Measurements from ENCODE around the gene CBX2.

Gene CBX2

DNA sequence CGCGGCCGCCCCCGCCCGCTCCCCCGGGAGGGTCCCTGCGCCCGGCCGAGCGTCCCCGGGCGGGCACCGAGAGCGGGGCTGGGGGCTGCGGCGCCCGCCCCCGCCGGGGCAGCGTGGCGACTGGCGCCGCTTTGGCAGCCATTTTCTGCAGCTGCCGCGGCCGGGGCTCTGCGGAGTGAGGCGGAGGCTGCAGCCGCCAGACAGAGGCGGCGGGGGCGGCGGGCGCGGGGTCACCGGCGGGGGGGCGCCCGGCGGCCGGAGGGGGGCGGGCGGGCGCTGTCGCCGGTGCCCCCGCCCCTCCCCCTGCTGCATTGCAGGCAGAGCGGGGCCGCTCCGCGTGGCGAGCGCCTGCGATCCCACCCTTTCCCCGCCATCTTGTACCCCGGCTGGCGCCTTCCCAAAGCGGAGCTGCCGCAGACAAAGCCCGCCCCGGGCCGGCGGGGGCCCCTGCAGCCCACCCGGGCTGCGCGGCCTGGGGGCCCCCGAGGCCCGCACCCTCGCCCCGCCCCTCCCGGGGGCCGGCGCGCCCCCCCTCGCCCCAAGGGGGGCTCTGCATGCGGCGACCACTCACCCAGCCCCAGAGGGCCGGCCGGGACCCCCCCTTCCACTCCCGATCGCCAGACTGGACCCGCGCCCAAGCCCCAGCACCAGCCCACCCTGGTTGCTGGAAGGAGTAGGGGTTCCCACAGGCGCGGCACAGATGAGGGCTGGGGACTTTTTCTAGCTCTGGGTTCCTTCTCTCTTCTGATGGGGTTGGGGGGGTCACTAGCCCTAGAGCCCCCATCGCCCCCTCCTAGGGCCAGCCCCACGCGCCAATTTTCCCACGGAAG, 35.6 kb downstream of the CBX2 start:
- no peak for TF ChIP-seq CTCF (IDR thresholded peaks at IDR 0.05; ENCODE audit: low read depth, low read length)
- no peak for DNase-seq (ENCODE audit: low read depth, low spot score)
- peak overlapping the region; percentile 18 for H3K4me3 ChIP-seq (ENCODE audit: low read depth, low read length)
- in situ Hi-C loops (cut with HindIII; ENCODE audit: low sequenced_read_pairs), result no loop called here

DNA sequence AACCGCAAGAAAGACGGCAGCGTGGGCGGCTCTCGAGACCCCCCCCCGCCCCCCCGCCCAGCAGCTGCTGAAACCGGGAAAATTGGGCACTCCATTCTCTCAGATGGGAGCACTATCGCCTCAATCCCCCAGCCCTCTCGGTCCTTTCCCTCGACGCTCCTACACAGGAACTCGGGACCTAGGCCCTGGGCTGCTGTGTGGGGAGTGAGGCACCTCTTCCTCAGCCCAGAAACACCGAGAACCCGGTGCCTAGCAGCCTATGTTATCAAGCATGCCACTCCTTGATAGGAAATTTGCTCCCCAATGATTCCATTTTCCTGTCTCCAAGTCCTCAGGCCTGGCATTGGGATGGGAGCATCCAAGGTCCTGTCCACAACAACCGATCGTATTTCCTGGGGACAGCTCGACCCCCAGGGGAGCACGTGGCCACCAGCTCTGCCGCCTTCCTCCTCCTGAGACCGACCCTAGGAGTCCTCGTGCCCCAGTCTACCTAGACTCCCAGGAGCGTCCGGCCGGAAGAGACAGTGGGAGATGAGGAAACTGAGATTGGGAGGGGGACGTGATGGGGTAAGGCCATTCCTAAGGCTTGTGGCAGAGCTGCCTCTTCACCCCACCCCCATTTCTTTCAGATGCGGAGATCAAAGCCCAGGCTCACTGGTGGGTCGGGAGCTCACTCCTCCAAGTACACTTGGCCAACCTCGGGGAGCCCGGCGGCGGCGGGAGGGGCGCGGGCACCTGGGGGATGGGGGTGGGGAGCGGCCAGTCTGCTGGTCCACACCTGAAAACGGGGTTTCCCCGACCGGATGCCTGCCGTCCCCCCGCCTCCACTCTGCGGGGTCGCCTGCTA, 36.4 kb downstream of the CBX2 start:
- no peak for TF ChIP-seq CTCF (IDR thresholded peaks at IDR 0.05; ENCODE audit: low read depth, low read length)
- DNase-seq (ENCODE audit: low read depth, low spot score), result no peak
- no peak overlapping the region for H3K4me3 ChIP-seq (ENCODE audit: low read depth, low read length)
- in situ Hi-C loops (cut with HindIII; ENCODE audit: low sequenced_read_pairs), result no loop called here

DNA sequence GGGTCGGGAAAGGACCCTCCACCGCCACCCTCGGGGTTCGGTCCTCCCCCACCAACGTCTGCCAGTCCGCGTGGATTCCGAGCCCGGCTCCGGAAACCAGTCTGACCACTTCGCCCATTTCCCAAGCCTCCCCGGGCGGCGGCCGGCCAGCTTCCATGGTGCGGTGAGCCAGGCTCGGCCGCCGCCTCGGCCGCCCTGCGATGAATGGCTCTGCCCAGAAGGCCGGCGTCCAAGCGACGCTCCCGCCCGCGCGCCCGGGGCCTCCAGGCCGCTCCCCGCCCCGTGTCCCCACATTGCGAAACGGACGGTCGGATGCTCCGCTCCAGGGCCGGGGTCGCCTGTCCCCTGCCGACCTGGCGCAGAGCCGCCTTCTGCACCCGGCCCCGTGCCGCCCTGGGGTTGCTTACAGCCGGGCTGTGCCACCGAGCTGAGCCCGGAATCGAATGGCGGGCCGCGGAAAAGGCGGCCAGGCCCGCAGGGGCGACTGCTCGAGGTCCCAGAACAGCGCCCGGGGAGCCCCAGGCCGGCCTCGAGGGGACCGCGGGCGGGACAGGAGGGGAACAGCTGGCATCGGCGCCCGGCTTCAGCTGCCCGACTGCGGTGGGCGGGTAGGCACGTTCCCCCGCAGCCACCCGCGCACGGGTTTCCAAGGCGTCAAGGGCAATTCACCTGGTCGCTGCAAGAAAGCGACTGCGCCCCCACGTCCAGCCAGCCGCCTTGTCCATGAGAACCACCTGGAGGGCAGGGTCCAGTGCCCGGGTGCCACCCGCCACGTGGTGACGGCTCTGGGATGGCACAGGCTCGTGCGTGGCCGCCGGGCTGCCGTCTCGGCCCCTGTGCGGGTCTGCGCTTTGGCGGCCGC, 37.3 kb downstream of the CBX2 start:
- no peak for DNase-seq (ENCODE audit: low read depth, low spot score)
- no peak overlapping the region for H3K4me3 ChIP-seq (ENCODE audit: low read depth, low read length)
- in situ Hi-C loops (cut with HindIII; ENCODE audit: low sequenced_read_pairs), result no loop called here
- no peak for TF ChIP-seq CTCF (IDR thresholded peaks at IDR 0.05; ENCODE audit: low read depth, low read length)

GRCh38 chr17:79815836-79816461, 38.0 kb downstream of the CBX2 start:
- TF ChIP-seq CTCF (IDR thresholded peaks at IDR 0.05; ENCODE audit: low read depth, low read length), result no peak
- no peak overlapping the region for H3K4me3 ChIP-seq (ENCODE audit: low read depth, low read length)
- no peak for DNase-seq (ENCODE audit: low read depth, low spot score)
- in situ Hi-C loops (cut with HindIII; ENCODE audit: low sequenced_read_pairs), result no loop called here

DNA sequence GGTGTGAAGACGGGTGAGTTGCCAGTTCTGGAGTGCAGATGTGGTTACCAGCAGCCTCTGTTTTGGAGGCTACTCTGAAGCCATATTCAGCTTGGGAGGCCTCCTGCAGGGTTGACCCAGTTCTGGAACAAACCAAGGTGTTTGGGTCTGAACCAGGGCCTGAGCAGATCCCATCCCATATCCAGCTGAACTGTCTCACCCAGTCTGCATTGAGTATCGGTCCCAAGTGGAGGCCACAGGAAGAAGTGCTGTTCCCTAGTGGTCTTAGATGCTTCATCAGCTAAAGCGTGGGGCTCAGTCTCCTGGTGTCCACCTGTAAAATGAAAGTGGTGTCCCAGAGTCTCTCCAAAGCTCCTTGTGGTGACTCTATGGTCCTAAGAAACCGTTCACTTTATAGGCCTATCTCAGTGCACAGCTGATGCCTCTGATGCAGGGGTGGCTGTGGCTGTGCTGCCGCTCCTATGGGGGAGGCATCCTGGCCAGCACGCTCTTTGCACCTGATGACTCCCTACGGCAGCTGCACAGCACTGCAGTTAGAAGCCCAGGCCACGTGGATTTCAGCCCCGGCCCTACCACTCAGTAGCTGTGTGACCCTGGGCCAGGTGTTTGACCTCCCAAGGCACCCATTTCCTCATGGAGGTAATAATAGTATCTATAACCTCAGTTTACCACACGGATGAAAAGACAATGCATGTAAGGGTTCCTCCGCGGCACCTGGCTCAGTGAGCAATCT, 40.2 kb downstream of the CBX2 start:
- no peak overlapping the region for H3K4me3 ChIP-seq (ENCODE audit: low read depth, low read length)
- TF ChIP-seq CTCF (IDR thresholded peaks at IDR 0.05; ENCODE audit: low read depth, low read length), result no peak
- in situ Hi-C loops (cut with HindIII; ENCODE audit: low sequenced_read_pairs), result no loop called here
- no peak for DNase-seq (ENCODE audit: low read depth, low spot score)
